ENCODE data around the gene LHFPL3. TPM values are rescaled to one million over a fixed set of nuclear protein-coding genes. Genes with fewer than 3 reads are reported as not detected.

LHFPL3 gene
- total RNA-seq, 4 donors from 2014 or later: not detected

- TF ChIP-seq CTCF (IDR thresholded peaks at IDR 0.05; ENCODE audit: low read depth): no peak
Observed at GRCh38 chr7:104509874-104510273, 181.5 kb downstream of the LHFPL3 start.

GRCh38 chr7:104524853-104525252, 196.4 kb downstream of the LHFPL3 start:
- no peak for TF ChIP-seq CTCF (IDR thresholded peaks at IDR 0.05; ENCODE audit: low read depth)

- no peak for TF ChIP-seq CTCF (IDR thresholded peaks at IDR 0.05; ENCODE audit: low read depth)
Observed at GRCh38 chr7:104528142-104528541, 199.7 kb downstream of the LHFPL3 start.

GRCh38 chr7:104529567-104529966, 201.2 kb downstream of the LHFPL3 start:
- no peak for TF ChIP-seq CTCF (IDR thresholded peaks at IDR 0.05; ENCODE audit: low read depth)

GRCh38 chr7:104530251-104530650, 201.8 kb downstream of the LHFPL3 start:
- TF ChIP-seq CTCF (IDR thresholded peaks at IDR 0.05; ENCODE audit: low read depth): no peak

GRCh38 chr7:104534149-104534548, 205.7 kb downstream of the LHFPL3 start:
- TF ChIP-seq CTCF (IDR thresholded peaks at IDR 0.05; ENCODE audit: low read depth): no peak

GRCh38 chr7:104535841-104536240, 207.4 kb downstream of the LHFPL3 start:
- no peak for TF ChIP-seq CTCF (IDR thresholded peaks at IDR 0.05; ENCODE audit: low read depth)

All from subcutaneous adipose tissue (tissue), 4 donors.